SK-N-SH (cell line): ENCODE data around the gene CBX6. TPM values are rescaled to one million over a fixed set of nuclear protein-coding genes. Genes with fewer than 3 reads are reported as not detected.
A peak's percentile ranks its signal among the peaks of the same experiment; 100 is the strongest.

Experiments
- CTCF ChIA-PET: fragments of 300-600, 350-600 bp; formaldehyde crosslinking; extraction: SDS; loops from one replicate; lab custom pipeline; 2021; lab: Yijun Ruan, JAX
- POLR2A ChIA-PET: fragments of 350-600 bp; sonication (Branson Sonifier 250); formaldehyde crosslinking; extraction: SDS; loops from one replicate; lab custom pipeline; 2020; ENCODE audit warnings: antibody characterized with exemption, inconsistent platforms; lab: Yijun Ruan, JAX
- DNase-seq: peaks from one replicate; pipeline ENCODE4 v3.0.0; 2012
- H2AFZ ChIP-seq: fragments of 200-600 bp; sonication (generic); 2 replicates; pipeline ENCODE4 v1.8.1; 2016; ENCODE audit warnings: antibody characterized with exemption, mild to moderate bottlenecking, low read depth
- H3F3A ChIP-seq: fragments of 200-600 bp; sonication (generic); replicated peaks from 2 replicates; pipeline ENCODE3; 2016; ENCODE audit warnings: antibody characterized with exemption, mild to moderate bottlenecking; ENCODE audit not compliant: insufficient read depth
- H3K27ac ChIP-seq, 2 experiments: fragments of 200-500 bp in 1 of 2; fragments of 200-600 bp in 1 of 2; sonication (Bioruptor generic) in 1 of 2; sonication (generic), shearing (Covaris generic) in 1 of 2; 2 replicates each; pipeline versions ENCODE4 v1.5.1 to v1.6.1; 2014 to 2016; ENCODE audit warnings: low read depth in 2 of 2, inconsistent platforms in 1 of 2, low read length in 1 of 2, mild to moderate bottlenecking in 1 of 2, mixed read lengths in 1 of 2
- H3K27me3 ChIP-seq: fragments of 200-600 bp; sonication (generic), shearing (Covaris generic); 2 replicates; pipeline ENCODE4 v1.6.1; 2016; ENCODE audit warnings: mixed run types; ENCODE audit not compliant: insufficient read depth
- H3K36me3 ChIP-seq, 2 experiments: fragments of 200-500 bp in 1 of 2; fragments of 200-600 bp in 1 of 2; sonication (Bioruptor generic) in 1 of 2; sonication (generic) in 1 of 2; replicated peaks in 1 of 2; 2 replicates each; pipeline versions ENCODE3 to v1.5.1; 2014 to 2016; ENCODE audit warnings: low read length in 1 of 2, mild to moderate bottlenecking in 1 of 2; ENCODE audit not compliant: insufficient read depth in 2 of 2, control insufficient read depth in 1 of 2
- H3K4me1 ChIP-seq, 2 experiments: fragments of 200-500 bp in 1 of 2; fragments of 200-600 bp in 1 of 2; sonication (Bioruptor generic) in 1 of 2; sonication (generic), shearing (Covaris generic) in 1 of 2; 2 replicates each; pipeline versions ENCODE4 v1.5.1 to v1.6.1; 2014 to 2016; ENCODE audit warnings: low read depth in 1 of 2, low read length in 1 of 2, mixed run types in 1 of 2; ENCODE audit not compliant: insufficient read depth in 2 of 2, control insufficient read depth in 1 of 2
- H3K4me2 ChIP-seq: fragments of 200-600 bp; sonication (generic), shearing (Covaris generic); 2 replicates; pipeline ENCODE4 v1.6.1; 2017; ENCODE audit warnings: mixed run types
- H3K4me3 ChIP-seq, 2 experiments: fragments of 200-500 bp in 1 of 2; fragments of 200-600 bp in 1 of 2; sonication (Bioruptor generic) in 1 of 2; sonication (generic), shearing (Covaris generic) in 1 of 2; 2 replicates each; pipeline versions ENCODE4 v1.5.1 to v1.8.1; 2014 to 2016; ENCODE audit warnings: low read depth in 2 of 2, inconsistent platforms in 1 of 2, low read length in 1 of 2, mild to moderate bottlenecking in 1 of 2, mixed read lengths in 1 of 2, moderate library complexity in 1 of 2
- H3K79me2 ChIP-seq: fragments of 200-600 bp; sonication (generic); 2 replicates; pipeline ENCODE4 v1.8.1; 2017; ENCODE audit warnings: mild to moderate bottlenecking; ENCODE audit not compliant: insufficient read depth
- H3K9ac ChIP-seq: fragments of 200-600 bp; sonication (generic); 2 replicates; pipeline ENCODE4 v1.6.1; 2017; ENCODE audit warnings: mixed run types
- H3K9me2 ChIP-seq: fragments of 200-600 bp; sonication (generic); 2 replicates; pipeline ENCODE4 v1.6.1; 2017; ENCODE audit warnings: mixed run types
- H3K9me3 ChIP-seq: fragments of 200-600 bp; sonication (generic); 2 replicates; pipeline ENCODE4 v1.6.1; 2017; ENCODE audit warnings: mixed run types, mild to moderate bottlenecking, moderate library complexity
- H4K20me1 ChIP-seq: fragments of 200-600 bp; sonication (generic); 2 replicates; pipeline ENCODE4 v1.6.1; 2017; ENCODE audit warnings: mild to moderate bottlenecking, mixed run types; ENCODE audit not compliant: insufficient read depth
- CHD2 ChIP-seq: fragments of 150-350 bp; IDR thresholded peaks from 2 replicates; pipeline ENCODE4 v1.6.1; 2018; ENCODE audit warnings: low read length; ENCODE audit not compliant: partially characterized antibody
- ELF1 ChIP-seq: IDR thresholded peaks from 2 replicates; pipeline ENCODE4 v1.4.0; 2012
- FOXJ3 ChIP-seq: sonication (generic); formaldehyde crosslinking; IDR thresholded peaks from 2 replicates; pipeline ENCODE4 v1.5.1; 2020; ENCODE audit warnings: mild to moderate bottlenecking, missing genetic modification reagents
- FOXM1 ChIP-seq: IDR thresholded peaks from 2 replicates; pipeline ENCODE4 v1.4.0; 2012; ENCODE audit warnings: low read depth, mild to moderate bottlenecking
- GABPA ChIP-seq: IDR thresholded peaks from 2 replicates; pipeline ENCODE4 v1.4.0; 2012; ENCODE audit warnings: low read depth, mild to moderate bottlenecking
- GATA2 ChIP-seq: sonication (generic); formaldehyde crosslinking; IDR thresholded peaks from 2 replicates; pipeline ENCODE4 v1.5.0; 2020; ENCODE audit warnings: mild to moderate bottlenecking, missing genetic modification reagents
- MAX ChIP-seq: IDR thresholded peaks from 2 replicates; pipeline ENCODE4 v1.4.0; 2012; ENCODE audit warnings: low read depth
- NFIC ChIP-seq: IDR thresholded peaks from 2 replicates; pipeline ENCODE4 v1.4.0; 2012; ENCODE audit warnings: borderline replicate concordance
- PBX3 ChIP-seq: IDR thresholded peaks from 2 replicates; pipeline ENCODE4; 2012
- POLR2AphosphoS5 ChIP-seq: IDR thresholded peaks from 2 replicates; pipeline ENCODE4 v1.6.1; 2012; ENCODE audit warnings: low read depth, low read length
- RAD21 ChIP-seq: IDR thresholded peaks from 2 replicates; pipeline ENCODE4 v1.6.1; 2012; ENCODE audit warnings: mild to moderate bottlenecking, low read length
- RCOR1 ChIP-seq: fragments of 150-350 bp; IDR thresholded peaks from 2 replicates; pipeline ENCODE4 v1.6.1; 2017; ENCODE audit warnings: antibody characterized with exemption, low read length
- RXRA ChIP-seq: IDR thresholded peaks from 2 replicates; pipeline ENCODE4 v1.4.0; 2012; ENCODE audit warnings: low read depth, mild to moderate bottlenecking, borderline replicate concordance
- SMC3 ChIP-seq: IDR thresholded peaks from 2 replicates; pipeline ENCODE4 v1.6.1; 2012; ENCODE audit warnings: low read depth, low read length, improper control_type of control experiment
- WGBS: methylation state at CpG from one replicate; pipeline ENCODE4 v1.1.6; 2017; ENCODE audit warnings: low lambda C conversion rate; 5-methylcytosine and 5-hydroxymethylcytosine counted together
- polyA plus RNA-seq, 3 experiments: library from polyadenylated mRNA; depleted of rRNA; stranded (reverse); fragments of >200 nt; gene quantifications; 2 replicates each; pipeline ENCODE4 v1.2.3, GENCODE V29; 2012

CBX6 gene
- polyA plus RNA-seq, 1 of the 3 experiments (the other 2 are of a cell fraction), result 5.4 TPM

- TF ChIP-seq RXRA (no peak), NFIC (no peak), SMC3 (peak; percentile 20; the same call in 1 of the 2 replicates), POLR2AphosphoS5 (no peak), RCOR1 (no peak)
- TF ChIP-seq, all 33 proteins: peak for 1
- no peaks in the 10 kb centered on the region for H3K36me3 ChIP-seq
- no peaks in the 10 kb centered on the region for H3K9me3 ChIP-seq
- no peak overlapping the region for H2AFZ ChIP-seq
- H4K20me1 ChIP-seq, result no peaks in the 10 kb centered on the region
- H3K27me3 ChIP-seq, result no peaks in the 10 kb centered on the region
- no peaks in the 10 kb centered on the region for H3K79me2 ChIP-seq
- no peaks in the 10 kb centered on the region for H3F3A ChIP-seq
- no peaks in the 10 kb centered on the region; a peak in 1 of 4 replicates for H3K4me1 ChIP-seq
- peak; percentile 84 for DNase-seq
- ChIA-PET POLR2A (interaction anchor here (0.9 kb wide), 1 partner anchor 20 kb away, joined by 3 read pairs; no protein-coding TSS in a partner anchor), CTCF (interaction anchor here (0.7 to 2.6 kb wide), 7 partner anchors 14 to 77 kb away, joined by 3 to 25 read pairs (median 4); no protein-coding TSS in a partner anchor)
- no peaks in the 10 kb centered on the region for H3K9me2 ChIP-seq
- H3K4me2 ChIP-seq, result peak overlapping the region; percentile 41; the same call in 1 of the 2 replicates
- H3K27ac ChIP-seq, result no peak overlapping the region; a peak in 1 of 4 replicates
- WGBS, result no CpG with 5 or more reads among the region's 68 CpGs
- H3K4me3 ChIP-seq, result peak overlapping the region in 1 of 2 experiments; percentile 37; a peak in 2 of 4 replicates
- H3K9ac ChIP-seq, result no peak overlapping the region
Observed at GRCh38 chr22:38843201-38843656, 28.8 kb downstream of the CBX6 start.

GRCh38 chr22:38842512-38843200 lies 29.4 kb downstream of the CBX6 start:
- WGBS, result no CpG with 5 or more reads among the region's 34 CpGs
- Histone ChIP-seq H3K27ac (no peak overlapping the region), H2AFZ (no peak overlapping the region), H3K4me1 (no peaks in the 10 kb centered on the region; a peak in 1 of 4 replicates), H3K27me3 (no peaks in the 10 kb centered on the region), H4K20me1 (no peaks in the 10 kb centered on the region), H3K4me2 (peak overlapping the region; percentile 41; the same call in 1 of the 2 replicates), H3K9me2 (no peaks in the 10 kb centered on the region), H3K4me3 (peak overlapping the region in 1 of 2 experiments; percentile 37; a peak in 2 of 4 replicates), H3K9ac (no peak overlapping the region), H3K36me3 (no peaks in the 10 kb centered on the region), H3K9me3 (no peaks in the 10 kb centered on the region)
- CTCF ChIA-PET, result interaction anchor here (0.7 to 2.6 kb wide), 7 partner anchors 14 to 77 kb away, joined by 3 to 25 read pairs (median 4); no protein-coding TSS in a partner anchor
- TF ChIP-seq GABPA, result no peak
- TF ChIP-seq FOXJ3 (CRISPR knock-in tag), result no peak
- no peak for TF ChIP-seq GATA2 (CRISPR knock-in tag)
- TF ChIP-seq ELF1, result no peak
- TF ChIP-seq MAX, result no peak
- no peak for TF ChIP-seq PBX3
- TF ChIP-seq CHD2, result no peak
- no peak for TF ChIP-seq FOXM1
- TF ChIP-seq RAD21, result no peak
- no peak for TF ChIP-seq RCOR1
- TF ChIP-seq, all 33 proteins: peak for 0
- H3F3A ChIP-seq, result no peaks in the 10 kb centered on the region
- POLR2A ChIA-PET, result no interaction called here
- H3K79me2 ChIP-seq, result no peaks in the 10 kb centered on the region
- no peak for DNase-seq
